SU-DHL-6 (cell line): ENCODE results near the gene IL20.

ENCODE experiments used
- H2AFZ ChIP-seq: fragments of 200-600 bp; sonication (generic); 2 replicates; pipeline ENCODE4 v1.6.1; 2014; ENCODE audit warnings: low read depth, mild to moderate bottlenecking, moderate library complexity, mixed read lengths, antibody characterized with exemption, low read length; ENCODE audit not compliant: severe bottlenecking
- H3F3A ChIP-seq: fragments of 200-600 bp; shearing (Covaris generic); 2 replicates; pipeline ENCODE4 v1.6.0; 2016; ENCODE audit warnings: antibody characterized with exemption, mild to moderate bottlenecking; ENCODE audit not compliant: insufficient read depth
- H3K27ac ChIP-seq: fragments of 200-600 bp; sonication (generic); 2 replicates; pipeline ENCODE4 v1.5.1; 2016; ENCODE audit warnings: low read depth, mild to moderate bottlenecking, low read length, moderate library complexity, mixed read lengths
- H3K27me3 ChIP-seq: fragments of 200-600 bp; sonication (generic), shearing (Covaris generic); 2 replicates; pipeline ENCODE4 v1.6.0; 2014; ENCODE audit warnings: mild to moderate bottlenecking, low read length
- H3K36me3 ChIP-seq: fragments of 200-600 bp; sonication (generic); 2 replicates; pipeline ENCODE4 v1.6.1; 2014; ENCODE audit warnings: mild to moderate bottlenecking, low read length, mixed read lengths
- H3K4me2 ChIP-seq: fragments of 300-600, 200-600 bp; shearing (Covaris generic), sonication (generic); 2 replicates; pipeline ENCODE4 v1.6.0; 2014; ENCODE audit warnings: low read length, low read depth, mild to moderate bottlenecking; ENCODE audit not compliant: poor library complexity, severe bottlenecking
- H3K4me3 ChIP-seq: fragments of 200-600 bp; sonication (generic); 2 replicates; pipeline ENCODE4 v1.5.1; 2014; ENCODE audit warnings: antibody characterized with exemption, low read length, mild to moderate bottlenecking, mixed read lengths; ENCODE audit not compliant: insufficient read depth, poor library complexity, severe bottlenecking
- H3K79me2 ChIP-seq: fragments of 200-600 bp; sonication (generic); 2 replicates; pipeline ENCODE4 v1.6.1; 2014; ENCODE audit warnings: mild to moderate bottlenecking, low read length, moderate library complexity; ENCODE audit not compliant: insufficient read depth
- H3K9ac ChIP-seq: fragments of 200-600 bp; sonication (generic); 2 replicates; pipeline ENCODE4 v1.7.0; 2014; ENCODE audit warnings: mild to moderate bottlenecking, low read length
- H3K9me2 ChIP-seq: fragments of 200-600 bp; sonication (generic); replicated peaks from 2 replicates; pipeline ENCODE4 v1.6.1; 2014; ENCODE audit warnings: low read length; ENCODE audit not compliant: insufficient read depth
- H3K9me3 ChIP-seq: fragments of 200-600 bp; sonication (generic); 2 replicates; pipeline ENCODE4 v1.6.1; 2014; ENCODE audit warnings: low read length, mixed read lengths; ENCODE audit not compliant: insufficient read depth
- H4K20me1 ChIP-seq: fragments of 200-600 bp; sonication (generic); 2 replicates; pipeline ENCODE4 v1.6.1; 2014; ENCODE audit warnings: low read depth, mild to moderate bottlenecking, antibody characterized with exemption, low read length, moderate library complexity, mixed read lengths
- CTCF ChIP-seq: fragments of 200-600 bp; sonication (generic); IDR thresholded peaks from one replicate; pipeline ENCODE4 v1.5.1; 2017; ENCODE audit warnings: antibody characterized with exemption, mild to moderate bottlenecking, low read length, moderate library complexity; ENCODE audit not compliant: insufficient read depth, poor library complexity, severe bottlenecking
- EZH2phosphoT487 ChIP-seq: fragments of 200-600 bp; sonication (generic), shearing (Covaris generic); conservative IDR thresholded peaks from 2 replicates; pipeline ENCODE4 v1.6.1; 2018; ENCODE audit warnings: mild to moderate bottlenecking, antibody characterized with exemption, low read length, moderate library complexity, mixed read lengths

Gene IL20

GRCh38 chr1:206842854-206843253 is 22.6 kb upstream of the IL20 start:
- TF ChIP-seq CTCF: no peak
- no peak for TF ChIP-seq EZH2phosphoT487
- no peak overlapping the region for H3K9ac ChIP-seq

GRCh38 chr1:206843626-206844025 is 21.8 kb upstream of the IL20 start:
- no peak overlapping the region for H3K9ac ChIP-seq
- no peak overlapping the region for H2AFZ ChIP-seq
- H3K9me2 ChIP-seq: no peaks in the 10 kb centered on the region
- no peaks in the 10 kb centered on the region for H3F3A ChIP-seq
- no peak overlapping the region for H3K27ac ChIP-seq
- H3K36me3 ChIP-seq: no peaks in the 10 kb centered on the region
- H3K27me3 ChIP-seq: no peaks in the 10 kb centered on the region
- no peak overlapping the region for H3K4me3 ChIP-seq
- TF ChIP-seq EZH2phosphoT487: no peak
- no peak for TF ChIP-seq CTCF
- H3K9me3 ChIP-seq: no peaks in the 10 kb centered on the region
- H4K20me1 ChIP-seq: no peaks in the 10 kb centered on the region
- no peak overlapping the region for H3K4me2 ChIP-seq
- H3K79me2 ChIP-seq: no peaks in the 10 kb centered on the region

More at GRCh38 chr1:206842854-206843253, 22.6 kb upstream of the IL20 start:
- Histone ChIP-seq H3F3A (no peaks in the 10 kb centered on the region), H3K4me2 (no peak overlapping the region), H3K36me3 (no peaks in the 10 kb centered on the region), H3K27me3 (no peaks in the 10 kb centered on the region), H4K20me1 (no peaks in the 10 kb centered on the region), H3K4me3 (no peak overlapping the region), H3K79me2 (no peaks in the 10 kb centered on the region), H3K9me2 (no peaks in the 10 kb centered on the region), H3K27ac (no peak overlapping the region), H2AFZ (no peak overlapping the region), H3K9me3 (no peaks in the 10 kb centered on the region)

GRCh38 chr1:206846487-206846886 is 18.9 kb upstream of the IL20 start:
- Histone ChIP-seq H3K9me2 (no peaks in the 10 kb centered on the region), H3K4me3 (no peak overlapping the region), H3K27ac (no peak overlapping the region), H3K4me2 (no peak overlapping the region), H3K9ac (no peak overlapping the region), H3K27me3 (no peaks in the 10 kb centered on the region), H3K9me3 (no peaks in the 10 kb centered on the region), H3K36me3 (no peaks in the 10 kb centered on the region), H2AFZ (no peak overlapping the region), H4K20me1 (no peaks in the 10 kb centered on the region), H3K79me2 (no peaks in the 10 kb centered on the region), H3F3A (no peaks in the 10 kb centered on the region)
- no peak for TF ChIP-seq CTCF
- no peak for TF ChIP-seq EZH2phosphoT487

GRCh38 chr1:206847337-206847834 is 18.0 kb upstream of the IL20 start:
- no peak overlapping the region for H3K4me2 ChIP-seq

More at GRCh38 chr1:206847337-206847834, 18.0 kb upstream of the IL20 start:
- H3K9me3 ChIP-seq: no peaks in the 10 kb centered on the region
- H3K36me3 ChIP-seq: no peaks in the 10 kb centered on the region
- TF ChIP-seq EZH2phosphoT487 (no peak), CTCF (no peak)
- H3K9ac ChIP-seq: no peak overlapping the region
- H4K20me1 ChIP-seq: no peaks in the 10 kb centered on the region
- H3F3A ChIP-seq: no peaks in the 10 kb centered on the region
- H3K27ac ChIP-seq: no peak overlapping the region
- no peaks in the 10 kb centered on the region for H3K27me3 ChIP-seq
- H3K9me2 ChIP-seq: no peaks in the 10 kb centered on the region
- H3K79me2 ChIP-seq: no peaks in the 10 kb centered on the region
- no peak overlapping the region for H3K4me3 ChIP-seq
- no peak overlapping the region for H2AFZ ChIP-seq
